Muscle layer of colon (tissue), 2 donors: ENCODE results near the gene DIP2C.

Experiments
- H3K27ac ChIP-seq: one replicate; pipeline ENCODE4 v1.7.0; 2013; ENCODE audit warnings: low read depth, mild to moderate bottlenecking, low read length, moderate library complexity
- H3K27me3 ChIP-seq, 2 donors: one replicate each; pipeline ENCODE4 v1.7.0; 2013; ENCODE audit warnings: low read length in 2 of 2, mild to moderate bottlenecking in 2 of 2; ENCODE audit not compliant: insufficient read depth in 2 of 2, control insufficient read depth in 1 of 2
- H3K36me3 ChIP-seq: one replicate; pipeline ENCODE4 v1.7.0; 2013; ENCODE audit warnings: mild to moderate bottlenecking, low read length; ENCODE audit not compliant: insufficient read depth
- H3K4me1 ChIP-seq: one replicate; pipeline ENCODE4 v1.7.0; 2013; ENCODE audit warnings: mild to moderate bottlenecking, low read length; ENCODE audit not compliant: insufficient read depth
- H3K4me3 ChIP-seq, 2 donors: one replicate each; pipeline ENCODE4 v1.7.0; 2013; ENCODE audit warnings: low read length in 2 of 2, low read depth in 1 of 2, mild to moderate bottlenecking in 1 of 2, moderate library complexity in 1 of 2
- H3K9ac ChIP-seq: one replicate; pipeline ENCODE4 v1.7.0; 2013; ENCODE audit warnings: low read length
- H3K9me3 ChIP-seq: one replicate; pipeline ENCODE4 v1.7.0; 2013; ENCODE audit warnings: mild to moderate bottlenecking, low read length
- donor health status: abdominal sarcoma.
- donor health status: Adenocarcinoma of cecum.

DIP2C gene

DNA sequence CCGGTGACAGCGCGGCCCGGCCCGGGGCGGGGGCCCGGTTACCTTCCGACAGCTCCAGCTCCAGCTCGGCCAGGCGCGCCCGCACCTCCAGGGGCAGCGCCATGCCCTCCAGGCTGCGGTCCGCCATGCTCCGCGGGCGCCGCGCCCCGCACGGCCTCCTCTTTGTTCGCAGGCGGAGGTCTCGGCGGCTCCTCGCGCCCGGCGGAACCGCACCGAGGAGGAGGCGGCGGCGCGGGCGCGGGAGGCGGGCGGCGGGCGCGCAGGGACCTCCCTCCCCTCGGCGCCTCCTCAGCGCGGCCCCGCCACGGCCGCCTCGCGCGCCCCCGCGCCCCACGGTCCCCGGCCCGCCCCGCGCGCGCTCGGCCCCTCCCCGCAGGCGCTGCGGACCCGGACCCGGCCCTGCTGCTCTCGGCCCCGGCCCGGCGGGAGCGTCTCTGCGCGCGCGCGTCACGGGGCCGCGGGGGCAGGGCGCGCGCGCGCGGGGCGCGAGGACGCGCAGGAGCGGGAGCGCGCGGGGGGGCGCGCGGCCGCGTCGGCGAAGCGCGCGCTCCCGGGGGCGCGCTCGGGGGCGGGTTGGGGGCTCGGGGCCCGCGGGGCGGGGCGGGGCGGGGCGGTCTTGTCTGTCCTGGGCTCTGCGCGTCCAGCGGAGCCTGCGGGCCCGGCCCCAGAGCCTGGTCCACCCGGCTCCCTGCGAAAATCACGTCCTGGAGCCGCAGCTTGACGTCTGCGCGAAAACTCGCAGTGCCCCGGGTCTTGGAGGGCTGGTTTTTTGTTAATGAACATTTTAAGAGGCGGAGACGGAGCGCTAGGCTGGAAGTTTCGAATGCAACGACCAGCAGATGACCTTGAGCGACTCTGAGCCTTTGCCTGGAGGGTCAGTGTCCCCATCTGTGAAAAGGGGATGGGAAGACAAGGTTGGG, at the start of gene DIP2C:
Gene DIP2C, minus strand, starts transcription at position 217 of the 920 bp plus-strand sequence. Its CDS starts 90 bp downstream, at position 127.
- peak within 1 kb of the TSS; percentile 90 for H3K27ac ChIP-seq
- peak within 1 kb of the TSS; percentile 78 to 99 for H3K4me3 ChIP-seq
- H3K9me3 ChIP-seq: no peaks in the 10 kb centered on the region
- H3K36me3 ChIP-seq: no peaks in the 10 kb centered on the region
- no peaks in the 10 kb centered on the region for H3K27me3 ChIP-seq
- peak within 1 kb of the TSS; percentile 91 for H3K9ac ChIP-seq
- H3K4me1 ChIP-seq: peaks cover 23% of the 10 kb centered on the region

GRCh38 chr10:734481-734880, 45.0 kb upstream of the DIP2C start:
- no peaks in the 10 kb centered on the region for H3K4me1 ChIP-seq
- no peak overlapping the region for H3K27ac ChIP-seq
- H3K9ac ChIP-seq: no peak overlapping the region

GRCh38 chr10:733086-733485, 43.6 kb upstream of the DIP2C start:
- Histone ChIP-seq H3K9ac (no peak overlapping the region), H3K36me3 (no peaks in the 10 kb centered on the region), H3K4me1 (no peaks in the 10 kb centered on the region), H3K27me3 (no peaks in the 10 kb centered on the region), H3K27ac (no peak overlapping the region), H3K4me3 (no peak overlapping the region), H3K9me3 (no peaks in the 10 kb centered on the region)

More at GRCh38 chr10:734481-734880, 45.0 kb upstream of the DIP2C start:
- H3K9me3 ChIP-seq: no peaks in the 10 kb centered on the region
- no peaks in the 10 kb centered on the region for H3K27me3 ChIP-seq
- H3K4me3 ChIP-seq: no peak overlapping the region
- no peaks in the 10 kb centered on the region for H3K36me3 ChIP-seq

GRCh38 chr10:729213-729612, 39.7 kb upstream of the DIP2C start:
- Histone ChIP-seq H3K4me1 (no peaks in the 10 kb centered on the region), H3K9ac (no peak overlapping the region), H3K4me3 (no peak overlapping the region), H3K27me3 (no peaks in the 10 kb centered on the region), H3K27ac (no peak overlapping the region), H3K9me3 (no peaks in the 10 kb centered on the region), H3K36me3 (no peaks in the 10 kb centered on the region)

- Histone ChIP-seq H3K9ac (no peak overlapping the region), H3K9me3 (no peaks in the 10 kb centered on the region), H3K4me1 (no peaks in the 10 kb centered on the region), H3K27me3 (no peaks in the 10 kb centered on the region), H3K4me3 (no peak overlapping the region), H3K36me3 (no peaks in the 10 kb centered on the region), H3K27ac (no peak overlapping the region)
These were observed 39.1 kb upstream of the DIP2C start for GRCh38 chr10:728603-729002.

DNA sequence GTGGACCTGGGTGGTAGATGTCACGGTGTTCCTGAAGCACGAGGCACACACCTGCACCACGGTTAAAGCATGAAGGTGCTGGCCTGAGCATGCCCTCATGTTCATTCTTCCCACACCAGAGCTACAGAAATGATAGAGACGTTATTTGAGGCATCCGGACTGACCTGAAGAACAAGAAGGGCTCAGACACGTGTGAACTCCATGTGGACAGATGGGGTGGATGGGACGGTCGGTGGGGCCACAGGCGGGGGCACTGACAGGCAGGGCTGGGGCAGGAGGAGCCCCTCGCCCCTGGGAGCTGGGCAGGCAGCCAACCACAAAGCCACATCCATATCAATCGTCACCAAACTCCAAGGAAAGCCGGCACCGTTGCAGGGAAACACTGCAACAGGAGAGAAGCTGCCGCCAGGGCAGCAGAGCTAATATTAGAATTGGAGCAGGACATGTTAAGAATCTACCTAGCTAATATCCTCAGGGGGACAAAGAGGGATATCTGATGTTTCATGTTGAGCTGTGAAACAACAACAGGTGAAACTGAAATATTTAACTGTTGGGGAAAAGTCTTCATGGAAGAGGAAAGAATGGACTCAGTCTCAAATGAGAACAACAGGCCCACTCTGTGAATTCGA, 37.8 kb upstream of the DIP2C start:
- Histone ChIP-seq H3K9me3 (no peaks in the 10 kb centered on the region), H3K4me3 (no peak overlapping the region), H3K36me3 (no peaks in the 10 kb centered on the region), H3K9ac (no peak overlapping the region), H3K27ac (no peak overlapping the region), H3K27me3 (no peaks in the 10 kb centered on the region), H3K4me1 (no peaks in the 10 kb centered on the region)

DNA sequence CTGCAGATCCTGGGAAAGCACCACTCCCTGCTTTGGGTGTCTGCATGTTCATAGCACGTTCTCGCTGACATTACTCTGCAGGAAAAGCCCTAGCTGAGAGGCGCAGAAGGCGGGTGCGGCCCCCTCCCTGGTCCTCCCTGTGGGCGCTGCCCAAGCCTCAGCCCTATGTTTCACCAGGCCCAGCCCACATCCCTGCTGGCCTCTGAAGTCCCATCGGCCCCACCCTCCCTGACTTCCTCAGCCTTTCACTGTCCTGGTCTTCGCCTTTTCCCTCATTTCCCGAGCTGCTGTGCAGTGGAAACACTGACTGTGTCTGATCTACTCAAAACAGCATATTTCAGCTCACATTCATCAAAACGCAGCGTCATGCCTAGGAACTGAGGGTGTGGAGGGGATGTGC, 36.3 kb upstream of the DIP2C start:
- no peak overlapping the region for H3K27ac ChIP-seq

GRCh38 chr10:725302-725701, 35.8 kb upstream of the DIP2C start:
- Histone ChIP-seq H3K36me3 (no peaks in the 10 kb centered on the region), H3K4me3 (no peak overlapping the region), H3K4me1 (no peaks in the 10 kb centered on the region), H3K9me3 (no peaks in the 10 kb centered on the region), H3K27me3 (no peaks in the 10 kb centered on the region), H3K27ac (no peak overlapping the region), H3K9ac (no peak overlapping the region)

More for the DNA sequence above, 36.3 kb upstream of the DIP2C start:
- H3K9me3 ChIP-seq: no peaks in the 10 kb centered on the region
- no peaks in the 10 kb centered on the region for H3K27me3 ChIP-seq
- no peaks in the 10 kb centered on the region for H3K36me3 ChIP-seq
- H3K4me1 ChIP-seq: no peaks in the 10 kb centered on the region
- no peak overlapping the region for H3K9ac ChIP-seq
- no peak overlapping the region for H3K4me3 ChIP-seq

DNA sequence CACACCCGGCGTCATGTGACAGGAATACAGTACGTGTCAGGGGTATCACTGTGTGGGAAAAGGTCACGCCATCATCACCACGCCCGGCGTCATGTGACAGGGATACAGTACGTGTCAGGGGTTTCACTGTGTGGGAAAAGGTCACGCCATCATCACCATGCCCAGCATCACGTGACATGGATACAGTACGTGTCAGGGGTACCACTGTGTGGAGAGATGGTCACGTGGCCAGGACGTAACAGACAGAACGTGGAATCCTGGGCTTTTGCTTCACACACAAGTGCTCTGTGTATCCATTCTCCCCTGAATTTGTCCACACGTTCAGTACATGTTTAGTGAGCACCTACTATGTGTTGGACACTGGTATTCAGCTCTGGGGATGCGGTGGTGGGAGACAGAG, 34.5 kb upstream of the DIP2C start:
- Histone ChIP-seq H3K4me3 (no peak overlapping the region), H3K9me3 (no peaks in the 10 kb centered on the region), H3K4me1 (no peaks in the 10 kb centered on the region), H3K9ac (no peak overlapping the region), H3K27me3 (no peaks in the 10 kb centered on the region), H3K27ac (no peak overlapping the region), H3K36me3 (no peaks in the 10 kb centered on the region)

GRCh38 chr10:722281-723060, 33.0 kb upstream of the DIP2C start:
- Histone ChIP-seq H3K36me3 (no peaks in the 10 kb centered on the region), H3K27ac (no peak overlapping the region), H3K9ac (no peak overlapping the region), H3K4me3 (no peak overlapping the region), H3K4me1 (no peaks in the 10 kb centered on the region), H3K27me3 (no peaks in the 10 kb centered on the region), H3K9me3 (no peaks in the 10 kb centered on the region)

DNA sequence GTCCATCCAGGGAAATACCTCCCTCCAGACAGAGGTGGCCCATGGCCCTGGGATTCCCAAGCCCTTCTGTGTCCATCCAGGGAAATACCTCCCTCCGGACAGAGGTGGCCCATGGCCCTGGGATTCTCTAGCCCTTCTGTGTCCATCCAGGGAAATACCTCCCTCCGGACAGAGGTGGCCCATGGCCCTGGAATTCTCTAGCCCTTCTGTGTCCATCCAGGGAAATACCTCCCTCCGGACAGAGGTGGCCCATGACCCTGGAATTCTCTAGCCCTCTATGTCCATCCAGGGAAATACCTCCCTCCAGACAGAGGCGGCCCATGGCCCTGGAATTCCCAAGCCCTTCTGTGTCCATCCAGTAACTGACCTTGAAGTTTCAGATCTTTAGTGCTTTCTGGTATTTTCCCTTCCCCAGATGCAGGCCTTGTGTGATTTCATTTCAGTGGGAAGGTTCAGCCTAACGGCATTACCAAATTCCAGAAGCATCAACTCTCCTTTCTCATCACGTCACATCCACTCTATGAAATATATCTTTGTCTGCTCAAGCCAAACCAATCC, 28.8 kb upstream of the DIP2C start:
- Histone ChIP-seq H3K9ac (no peak overlapping the region), H3K27ac (no peak overlapping the region)

More for the DNA sequence above, 28.8 kb upstream of the DIP2C start:
- H3K36me3 ChIP-seq: no peaks in the 10 kb centered on the region
- H3K4me3 ChIP-seq: no peak overlapping the region
- H3K4me1 ChIP-seq: no peaks in the 10 kb centered on the region
- H3K27me3 ChIP-seq: no peaks in the 10 kb centered on the region
- H3K9me3 ChIP-seq: no peaks in the 10 kb centered on the region
